Measurements from ENCODE around the gene SCRT2. TPM values are rescaled to one million over a fixed set of nuclear protein-coding genes. Genes with fewer than 3 reads are reported as not detected.

Gene SCRT2
- total RNA-seq (2022; extraction: Qiagen RNA extraction; ENCODE audit: low read depth) = not detected in 5 replicates

DNA sequence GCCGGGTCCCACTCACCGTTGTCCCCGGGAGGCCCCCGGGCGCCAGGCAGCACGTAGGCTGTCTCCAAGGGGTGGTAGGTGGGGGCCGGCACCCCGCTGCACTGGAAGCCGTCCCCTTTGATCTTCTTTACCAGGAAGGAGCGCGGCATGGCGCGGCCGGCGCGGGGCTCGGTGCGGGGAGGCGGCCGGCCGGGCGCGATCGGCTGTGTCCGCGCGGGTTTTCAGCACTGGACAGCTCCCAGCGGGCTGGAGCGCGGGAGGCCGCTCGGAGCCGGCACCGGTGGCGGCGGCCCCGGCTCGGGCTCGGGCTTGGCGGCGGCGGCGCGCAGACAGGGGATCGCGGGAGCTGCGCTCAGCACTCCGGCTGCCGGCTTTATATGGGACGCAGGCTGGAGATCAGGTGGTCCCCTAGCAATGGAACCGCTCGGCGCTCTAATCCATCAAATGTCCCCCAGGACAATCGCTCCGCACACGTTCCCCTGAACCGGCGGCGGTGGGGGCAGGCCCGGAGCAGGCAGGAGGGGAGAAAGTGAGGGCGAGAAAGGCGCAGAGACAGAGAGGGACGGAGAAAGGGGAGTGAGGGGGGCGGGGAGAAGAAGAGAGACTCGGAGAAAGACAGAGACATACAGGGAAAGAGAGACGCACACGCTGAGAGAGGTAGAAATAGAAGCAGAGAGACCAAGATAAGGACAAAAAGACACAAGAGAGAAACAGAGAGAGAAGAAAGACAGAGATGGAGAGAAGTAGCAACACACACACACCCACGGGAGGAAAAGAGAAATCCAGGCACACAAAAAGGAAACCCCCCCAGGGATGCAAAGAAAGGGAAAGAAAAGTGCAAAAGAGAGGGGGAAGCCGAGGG lies at the start of gene SCRT2:
Gene SCRT2 (minus strand): TSS at position 350 of the 862 bp plus-strand sequence. CDS start 201 bp downstream, at position 149.

DNA sequence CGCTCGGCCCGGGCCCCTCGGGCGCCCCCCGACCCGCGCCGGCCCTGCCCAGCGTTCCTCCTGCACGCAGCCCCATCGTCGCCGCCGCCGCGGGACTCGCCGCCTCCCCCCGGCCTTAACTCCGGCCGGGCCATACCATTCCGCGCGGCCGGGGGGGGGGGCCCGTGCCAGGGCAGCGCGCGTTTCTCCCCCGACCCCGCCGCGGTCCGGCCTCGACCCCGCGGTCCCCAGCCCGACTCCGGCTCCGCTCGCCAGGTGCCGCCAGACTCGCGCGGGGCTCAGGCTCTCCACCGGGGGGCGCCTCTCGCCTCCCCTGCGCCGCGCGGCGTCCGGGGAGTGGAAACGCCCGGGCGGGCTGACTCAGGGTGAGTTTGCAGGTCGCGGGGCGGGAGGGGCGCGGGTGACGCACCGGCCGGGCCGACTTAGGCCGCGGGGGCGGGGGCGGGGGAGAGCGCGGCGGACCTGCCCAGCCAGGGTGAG lies 22.5 kb downstream of the SCRT2 start, which contains the start of gene SRXN1:
Gene SRXN1 (minus strand): TSS at position 91 of the 480 bp plus-strand sequence. CDS start 15 bp downstream, at position 76.

Other genes starting within 250 kb of the SCRT2 start
- 30.3 to 36.7 TPM (median 34.4 TPM) in 5 replicates for gene TBC1D20, start 213.3 kb downstream of the SCRT2 start, total RNA-seq (2022; extraction: Qiagen RNA extraction; ENCODE audit: low read depth)
- gene CSNK2A1, start 132.0 kb downstream of the SCRT2 start, total RNA-seq (2022; extraction: Qiagen RNA extraction; ENCODE audit: low read depth) = 130 to 167 TPM (median 147 TPM) in 5 replicates
- not detected in 5 replicates for gene TCF15, start 65.5 kb downstream of the SCRT2 start, total RNA-seq (2022; extraction: Qiagen RNA extraction; ENCODE audit: low read depth)
- 206 to 259 TPM (median 225 TPM) in 5 replicates for gene SRXN1, start 22.6 kb downstream of the SCRT2 start, total RNA-seq (2022; extraction: Qiagen RNA extraction; ENCODE audit: low read depth)
- gene SLC52A3, start 92.7 kb upstream of the SCRT2 start, total RNA-seq (2022; extraction: Qiagen RNA extraction; ENCODE audit: low read depth) = 0.24 to 0.71 TPM (median 0.40 TPM) in 5 replicates
- 6.9 to 10.9 TPM (median 10.1 TPM) in 5 replicates for gene FAM110A, start 157.9 kb upstream of the SCRT2 start, total RNA-seq (2022; extraction: Qiagen RNA extraction; ENCODE audit: low read depth)
- gene ANGPT4, start 240.5 kb upstream of the SCRT2 start, total RNA-seq (2022; extraction: Qiagen RNA extraction; ENCODE audit: low read depth) = 0.06 to 0.07 TPM in 2 of 5 replicates, not detected in the others